Natural killer cell (primary cell): ENCODE results near the gene PCDHA8. TPM values are rescaled to one million over a fixed set of nuclear protein-coding genes. Genes with fewer than 3 reads are reported as not detected.
"Not testable (repeated sequence)": the region's sequence is repeated elsewhere in the genome, so short reads cannot be mapped to it uniquely, and the experiment has no call there.

Experiments
- ATAC-seq, 3 donors: fragments of 150-1000 bp in 2 of 3; fragments of 200-7000 bp in 1 of 3; cut with Tn5 transposase; 1 replicate in 1 of 3; 2 replicates in 2 of 3; pipeline ENCODE4 v1.10.0; 2021; ENCODE audit warnings: mild to moderate bottlenecking in 2 of 3, moderate library complexity in 2 of 3
- DNase-seq, 2 donors: peaks; one replicate each; pipeline versions ENCODE4 v3.0.0 to v3.0.0-alpha.2; 2013 to 2021; ENCODE audit warnings: mixed read lengths in 1 of 2
- H3K27ac ChIP-seq: one replicate; pipeline ENCODE4 v1.5.1; 2013; ENCODE audit warnings: mild to moderate bottlenecking, low read length
- H3K27me3 ChIP-seq: one replicate; pipeline ENCODE4 v1.6.1; 2013; ENCODE audit warnings: low read length; ENCODE audit not compliant: control insufficient read depth, insufficient read depth
- H3K36me3 ChIP-seq: one replicate; pipeline ENCODE4 v1.6.1; 2013; ENCODE audit warnings: low read length; ENCODE audit not compliant: control insufficient read depth, insufficient read depth
- H3K4me1 ChIP-seq: one replicate; pipeline ENCODE4 v1.6.1; 2013; ENCODE audit warnings: low read length; ENCODE audit not compliant: control insufficient read depth, insufficient read depth
- H3K4me3 ChIP-seq: one replicate; pipeline ENCODE4 v1.5.1; 2013; ENCODE audit warnings: low read length
- H3K9me3 ChIP-seq: one replicate; pipeline ENCODE4 v1.6.1; 2013; ENCODE audit warnings: low read length; ENCODE audit not compliant: control insufficient read depth, insufficient read depth
- H3K27ac Mint-ChIP-seq, 2 donors: one replicate each; pipeline ENCODE4 v1.8.0; 2022; ENCODE audit warnings: mild to moderate bottlenecking in 2 of 2, mixed read lengths in 2 of 2, moderate library complexity in 1 of 2
- H3K27me3 Mint-ChIP-seq, 2 donors: one replicate each; pipeline ENCODE4 v1.8.0; 2022; ENCODE audit warnings: low read depth in 2 of 2, mixed read lengths in 2 of 2
- H3K36me3 Mint-ChIP-seq: one replicate; pipeline ENCODE4 v1.8.0; 2022; ENCODE audit warnings: mixed read lengths
- H3K4me1 Mint-ChIP-seq, 2 donors: one replicate each; pipeline ENCODE4 v1.8.0; 2022; ENCODE audit warnings: mixed read lengths in 2 of 2
- H3K4me3 Mint-ChIP-seq: one replicate; pipeline ENCODE4 v1.8.0; 2022; ENCODE audit warnings: mild to moderate bottlenecking, moderate library complexity, mixed read lengths
- H3K9me3 Mint-ChIP-seq, 2 donors: one replicate each; pipeline ENCODE4 v1.8.0; 2022; ENCODE audit warnings: mixed read lengths in 2 of 2
- CTCF ChIP-seq: fragments of 200-600 bp; IDR thresholded peaks from one replicate; pipeline ENCODE4 v1.8.0; 2022; ENCODE audit warnings: antibody characterized with exemption
- WGBS: methylation state at CpG from one replicate; pipeline ENCODE4 v1.1.7; 2013; ENCODE audit warnings: missing lambda C conversion rate; ENCODE audit not compliant: insufficient coverage; 5-methylcytosine and 5-hydroxymethylcytosine counted together
- intact Hi-C: fragments of 100-400 bp; cut with micrococcal nuclease; formaldehyde crosslinking; loops from one replicate; pipeline ENCODE4 v1.14.2; 2022
- total RNA-seq, 4 donors: library from RNA; stranded (reverse); fragments of 120-200 nt in 1 of 4; gene quantifications; one replicate each; pipeline versions ENCODE4 v1.2.3 to v1.2.4, GENCODE V29; 2013 to 2022

PCDHA8 gene
- total RNA-seq, 3 donors from 2014 or later (not counting 1 experiment from before 2014, with no cell fraction given), result not detected

- Histone ChIP-seq H3K27me3 (peaks cover 17% of the 10 kb centered on the region), H3K4me3 (no peak overlapping the region), H3K4me1 (no peaks in the 10 kb centered on the region), H3K9me3 (peaks cover 19% of the 10 kb centered on the region), H3K36me3 (no peaks in the 10 kb centered on the region), H3K27ac (no peak overlapping the region)
- ATAC-seq, result no peak
- intact Hi-C loops, result no loop called here
- no peaks in the 10 kb centered on the region for H3K4me1 Mint-ChIP-seq
- peaks cover 11 to 19% of the 10 kb centered on the region in 2 donors for H3K27me3 Mint-ChIP-seq
- no peak for TF ChIP-seq CTCF
- 62% methylated on average over 39 of the region's 39 CpGs for WGBS
- H3K4me3 Mint-ChIP-seq, result no peak overlapping the region
- peaks cover 2 to 3% of the 10 kb centered on the region in 2 donors for H3K9me3 Mint-ChIP-seq
- DNase-seq, result no peak
- H3K36me3 Mint-ChIP-seq, result peaks cover 14% of the 10 kb centered on the region
- H3K27ac Mint-ChIP-seq, result no peak overlapping the region
Observed at GRCh38 chr5:140796718-140797095, 44.3 kb upstream of the PCDHA8 start.

- H3K9me3 ChIP-seq, result peaks cover 23% of the 10 kb centered on the region
- intact Hi-C loops, result no loop called here
- no peak within 1 kb of the TSS for H3K27ac ChIP-seq
- peaks cover 6 to 7% of the 10 kb centered on the region in 2 donors for H3K27me3 Mint-ChIP-seq
- H3K27ac Mint-ChIP-seq, result no peak within 1 kb of the TSS
- DNase-seq (no peak), ATAC-seq (no peak)
- H3K9me3 Mint-ChIP-seq, result peaks cover 2 to 4% of the 10 kb centered on the region in 2 donors
- no peaks in the 10 kb centered on the region for H3K36me3 Mint-ChIP-seq
- H3K27me3 ChIP-seq, result peaks cover 9% of the 10 kb centered on the region
- H3K4me1 Mint-ChIP-seq, result no peaks in the 10 kb centered on the region
- TF ChIP-seq CTCF, result no peak
- H3K4me1 ChIP-seq, result no peaks in the 10 kb centered on the region
- no peak within 1 kb of the TSS for H3K4me3 Mint-ChIP-seq
- H3K36me3 ChIP-seq, result no peaks in the 10 kb centered on the region
- no peak within 1 kb of the TSS for H3K4me3 ChIP-seq
- WGBS, result 34% methylated on average over 28 of the region's 29 CpGs
Observed at GRCh38 chr5:140800816-140801493, 40.0 kb upstream of the PCDHA8 start, which contains the start of gene PCDHA3. TSS of gene PCDHA3 (plus strand) at chr5:140801057.

DNA sequence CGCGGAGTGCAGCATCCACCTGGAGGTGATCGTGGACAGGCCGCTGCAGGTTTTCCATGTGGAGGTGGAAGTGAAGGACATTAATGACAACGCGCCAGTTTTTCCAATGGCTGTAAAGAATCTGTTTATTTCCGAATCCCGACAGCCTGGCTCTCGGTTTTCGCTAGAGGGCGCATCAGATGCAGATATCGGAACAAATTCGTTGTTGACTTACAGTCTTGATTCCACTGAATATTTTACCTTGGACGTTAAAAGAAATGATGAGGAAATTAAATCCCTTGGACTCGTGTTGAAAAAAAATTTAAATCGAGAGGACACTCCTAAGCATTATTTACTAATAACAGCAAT, 39.5 kb upstream of the PCDHA8 start:
- H3K9me3 ChIP-seq, result peaks cover 22% of the 10 kb centered on the region
- no peaks in the 10 kb centered on the region for H3K4me1 Mint-ChIP-seq
- no peak overlapping the region for H3K27ac ChIP-seq
- peaks cover 9% of the 10 kb centered on the region for H3K27me3 ChIP-seq
- no peak overlapping the region for H3K4me3 ChIP-seq
- H3K27ac Mint-ChIP-seq, result no peak overlapping the region
- TF ChIP-seq CTCF, result no peak
- no peak overlapping the region for H3K4me3 Mint-ChIP-seq
- peaks cover 6 to 7% of the 10 kb centered on the region in 2 donors for H3K27me3 Mint-ChIP-seq
- no peak for ATAC-seq
- intact Hi-C loops, result no loop called here
- peaks cover 2 to 4% of the 10 kb centered on the region in 2 donors for H3K9me3 Mint-ChIP-seq
- H3K36me3 ChIP-seq, result no peaks in the 10 kb centered on the region
- peaks cover under 1% of the 10 kb centered on the region for H3K36me3 Mint-ChIP-seq
- H3K4me1 ChIP-seq, result no peaks in the 10 kb centered on the region
- DNase-seq, result no peak
- 25% methylated on average over 16 of the region's 16 CpGs for WGBS

DNA sequence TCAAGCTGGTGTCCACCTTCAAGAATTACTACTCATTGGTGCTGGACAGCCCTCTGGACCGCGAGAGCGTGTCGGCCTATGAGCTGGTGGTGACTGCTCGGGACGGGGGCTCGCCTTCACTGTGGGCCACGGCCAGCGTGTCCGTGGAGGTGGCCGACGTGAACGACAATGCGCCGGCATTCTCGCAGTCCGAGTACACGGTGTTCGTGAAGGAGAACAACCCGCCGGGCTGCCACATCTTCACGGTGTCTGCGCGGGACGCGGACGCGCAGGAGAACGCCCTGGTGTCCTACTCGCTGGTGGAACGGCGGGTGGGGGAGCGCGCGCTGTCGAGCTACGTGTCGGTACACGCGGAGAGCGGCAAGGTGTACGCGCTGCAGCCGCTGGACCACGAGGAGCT, 38.6 kb upstream of the PCDHA8 start:
- H3K36me3 ChIP-seq, H3K36me3 Mint-ChIP-seq, H3K9me3 Mint-ChIP-seq, intact Hi-C loops, H3K4me3 Mint-ChIP-seq, H3K27ac Mint-ChIP-seq, H3K4me1 ChIP-seq, H3K27me3 ChIP-seq, H3K27me3 Mint-ChIP-seq, ATAC-seq, H3K4me1 Mint-ChIP-seq, H3K27ac ChIP-seq, H3K4me3 ChIP-seq, DNase-seq: not testable (repeated sequence)
- WGBS, result 56% methylated on average over 45 of the region's 45 CpGs
- peaks cover 19% of the 10 kb centered on the region for H3K9me3 ChIP-seq
